K562 (cell line): Measurements from ENCODE around the gene MERTK. TPM values are rescaled to one million over a fixed set of nuclear protein-coding genes. Genes with fewer than 3 reads are reported as not detected.

Experiments
- ATAC-seq: fragments of 200-7000 bp; cut with Tn5 transposase; 3 replicates; pipeline ENCODE4 v1.9.1; 2020; ENCODE audit warnings: moderate library complexity
- BruUV-seq: library from RNA; stranded (reverse); fragments of 400-500 nt; replicated peaks from 2 replicates; lab custom pipeline; 2021; lab: Mats Ljungman, UMichigan
- CTCF ChIA-PET: fragments of 300-600 bp; formaldehyde crosslinking; extraction: SDS; loops from one replicate; lab custom pipeline; 2021; ENCODE audit warnings: low intra/inter-chr PET ratio; lab: Yijun Ruan, JAX
- POLR2A ChIA-PET: fragments of 300-600, 350-650 bp; sonication (Branson Sonifier 250); formaldehyde crosslinking; extraction: SDS; loops from one replicate; lab custom pipeline; 2021; ENCODE audit warnings: antibody characterized with exemption, inconsistent platforms; lab: Yijun Ruan, JAX
- DNase-seq, 4 experiments: peaks; one replicate each; pipeline versions ENCODE4 v3.0.0 to v3.0.0-alpha.2; 2011 to 2018; ENCODE audit warnings: low spot score in 3 of 4, mixed read lengths in 3 of 4; ENCODE audit errors: extremely low read depth in 1 of 4
- FAIRE-seq: peaks from 2 replicates; lab custom pipeline; 2011; peaks lifted over from hg19 to GRCh38; lab: Jason Lieb, UNC
- H2AFZ ChIP-seq: 2 replicates; pipeline ENCODE4 v1.6.0; 2011; ENCODE audit warnings: low read depth, low read length, control low read depth, inconsistent platforms
- H3K27ac ChIP-seq: fragments of 200-600 bp; 3 replicates; pipeline ENCODE4 v1.8.0; 2011; ENCODE audit warnings: low read depth, mild to moderate bottlenecking, control low read depth, inconsistent platforms, low read length, moderate library complexity, mixed read lengths; ENCODE audit errors: extremely low read depth
- H3K27me3 ChIP-seq, 2 experiments: fragments of 300-600 bp in 1 of 2; 2 replicates in 1 of 2; 3 replicates in 1 of 2; pipeline versions ENCODE4 v1.6.0 to v1.8.0; 2011; ENCODE audit warnings: inconsistent platforms in 2 of 2, low read length in 2 of 2, mild to moderate bottlenecking in 1 of 2, mixed read lengths in 1 of 2, moderate library complexity in 1 of 2; ENCODE audit not compliant: control insufficient read depth in 2 of 2, insufficient read depth in 2 of 2
- H3K36me3 ChIP-seq: fragments of 300-600 bp; 3 replicates; pipeline ENCODE4 v1.8.0; 2011; ENCODE audit warnings: mild to moderate bottlenecking, low read length, inconsistent platforms; ENCODE audit not compliant: control insufficient read depth, insufficient read depth
- H3K4me1 ChIP-seq, 2 experiments: fragments of 200-600 bp in 1 of 2; replicated peaks in 1 of 2; 2 replicates in 1 of 2; 3 replicates in 1 of 2; pipeline versions ENCODE4 v1.5.1 to v1.8.0; 2011; ENCODE audit warnings: inconsistent platforms in 2 of 2, low read length in 2 of 2, mild to moderate bottlenecking in 1 of 2, mixed read lengths in 1 of 2, moderate library complexity in 1 of 2; ENCODE audit not compliant: control insufficient read depth in 2 of 2, insufficient read depth in 2 of 2
- H3K4me2 ChIP-seq: 2 replicates; pipeline ENCODE4 v1.6.1; 2011; ENCODE audit warnings: low read length, control low read depth, inconsistent platforms, mixed read lengths; ENCODE audit not compliant: insufficient read depth
- H3K4me3 ChIP-seq: fragments of 200-600 bp; sonication (generic), shearing (Covaris generic); 2 replicates; pipeline ENCODE4 v1.5.1; 2016; ENCODE audit warnings: control low read depth, inconsistent platforms
- H3K79me2 ChIP-seq: fragments of 200-600 bp; 3 replicates; pipeline ENCODE4 v1.8.0; 2011; ENCODE audit warnings: low read length, inconsistent platforms; ENCODE audit not compliant: control insufficient read depth, insufficient read depth
- H3K9ac ChIP-seq, 2 experiments: 2 replicates each; pipeline versions ENCODE4 v1.6.0 to v1.6.1; 2011; ENCODE audit warnings: low read depth in 2 of 2, low read length in 2 of 2, control low read depth in 1 of 2, inconsistent platforms in 1 of 2, mild to moderate bottlenecking in 1 of 2, mixed read lengths in 1 of 2; ENCODE audit not compliant: insufficient read depth in 1 of 2
- H3K9me1 ChIP-seq: one replicate; pipeline ENCODE4 v1.6.0; 2011; ENCODE audit warnings: inconsistent platforms, mild to moderate bottlenecking, low read length, moderate library complexity; ENCODE audit not compliant: control insufficient read depth, insufficient read depth
- H3K9me3 ChIP-seq: replicated peaks from 2 replicates; pipeline ENCODE4 v1.5.1; 2011; ENCODE audit warnings: low read depth, low read length, inconsistent platforms; ENCODE audit not compliant: control insufficient read depth, insufficient read depth
- H4K20me1 ChIP-seq: replicated peaks from 2 replicates; pipeline ENCODE4 v1.6.1; 2011; ENCODE audit warnings: low read length, inconsistent platforms, mixed read lengths; ENCODE audit not compliant: control insufficient read depth, insufficient read depth
- EHMT2 ChIP-seq: fragments of 450-650 bp; IDR thresholded peaks from 2 replicates; pipeline ENCODE4 v1.6.1; 2018; ENCODE audit warnings: antibody characterized with exemption
- FOXK1 ChIP-seq: sonication (generic); formaldehyde crosslinking; IDR thresholded peaks from 2 replicates; pipeline ENCODE4 v1.8.0; 2022; ENCODE audit warnings: missing genetic modification reagents, mild to moderate bottlenecking, borderline replicate concordance
- FOXK2 ChIP-seq, 2 experiments: fragments of 450-650 bp; IDR thresholded peaks in 1 of 2; conservative IDR thresholded peaks in 1 of 2; 2 replicates each; pipeline ENCODE4 v1.6.1; 2016; ENCODE audit warnings: low read depth in 2 of 2, mild to moderate bottlenecking in 1 of 2
- HDAC1 ChIP-seq, 2 experiments: fragments of 450-650 bp; IDR thresholded peaks; 2 replicates each; pipeline ENCODE4 v1.6.1; 2016 to 2017; ENCODE audit warnings: inconsistent platforms in 1 of 2, mild to moderate bottlenecking in 1 of 2, moderate library complexity in 1 of 2
- ILF3 ChIP-seq: fragments of 450-650 bp; IDR thresholded peaks from 2 replicates; pipeline ENCODE4 v1.6.1; 2018; ENCODE audit warnings: antibody characterized with exemption, mild to moderate bottlenecking, moderate library complexity, borderline replicate concordance
- NBN ChIP-seq: fragments of 450-650 bp; IDR thresholded peaks from 2 replicates; pipeline ENCODE4 v1.6.1; 2016; ENCODE audit warnings: low read depth, mild to moderate bottlenecking
- PATZ1 ChIP-seq: fragments of 250-450 bp; sonication (Bioruptor Pico); IDR thresholded peaks from 2 replicates; pipeline ENCODE4 v1.5.0; 2020; ENCODE audit warnings: mild to moderate bottlenecking, borderline replicate concordance
- POLR2AphosphoS2 ChIP-seq: IDR thresholded peaks from 2 replicates; pipeline ENCODE4 v1.6.1; 2012; ENCODE audit warnings: low read length, improper control_type of control experiment
- RCOR1 ChIP-seq, 2 experiments: IDR thresholded peaks; 2 replicates each; pipeline ENCODE4 v1.6.1; 2012; ENCODE audit warnings: low read depth in 2 of 2, low read length in 2 of 2, borderline replicate concordance in 1 of 2, improper control_type of control experiment in 1 of 2
- SMARCA4 ChIP-seq: fragments of 450-650 bp; IDR thresholded peaks from 2 replicates; pipeline ENCODE4 v1.6.1; 2016
- SMARCE1 ChIP-seq: fragments of 450-650 bp; IDR thresholded peaks from 2 replicates; pipeline ENCODE4 v1.7.1; 2016; ENCODE audit warnings: mild to moderate bottlenecking
- SMC3 ChIP-seq: conservative IDR thresholded peaks from 2 replicates; pipeline ENCODE4 v1.6.1; 2011; ENCODE audit warnings: low read depth, low read length, improper control_type of control experiment; ENCODE audit not compliant: insufficient read depth
- XRCC3 ChIP-seq: fragments of 450-650 bp; IDR thresholded peaks from 2 replicates; pipeline ENCODE4 v1.6.1; 2017; ENCODE audit warnings: mild to moderate bottlenecking, moderate library complexity
- WGBS: fragments of 100-300 bp; shearing (Covaris generic); methylation state at CpG from one replicate; pipeline ENCODE4 v1.1.6; 2016; ENCODE audit warnings: low coverage, mixed read lengths; ENCODE audit not compliant: insufficient coverage; ENCODE audit errors: missing lambda C conversion rate; 5-methylcytosine and 5-hydroxymethylcytosine counted together
- in situ Hi-C: fragments of 300-500 bp; cut with MboI; formaldehyde crosslinking; loops from 4 replicates; pipeline ENCODE4 v1.15.0; 2018; ENCODE audit warnings: inconsistent platforms, mixed read lengths
- intact Hi-C: fragments of 100-400 bp; cut with micrococcal nuclease; formaldehyde crosslinking; loops from 2 replicates; pipeline ENCODE4 v1.14.2; 2022
- polyA plus RNA-seq, 8 experiments: library from polyadenylated mRNA; depleted of rRNA in 4 of 8; stranded (reverse) in 5 of 8; unstranded in 3 of 8; fragments of >200 nt; fragmentation: Nextera tagmentation in 2 of 8; fragmentation: Illumina TruSeq in 1 of 8; extraction: Ambion mirVana in 2 of 8; extraction: Trizol in 1 of 8; gene quantifications; 2 replicates each; pipeline versions ENCODE4 v1.2.1 to v1.2.3, GENCODE V29; 2011 to 2014; ENCODE audit warnings: inconsistent platforms in 1 of 8, missing spikeins in 1 of 8
- total RNA-seq, 7 experiments: library from RNA; depleted of rRNA in 6 of 7; stranded (reverse); fragments of >200 nt in 6 of 7; fragmentation: Illumina TruSeq in 2 of 7; extraction: Trizol in 2 of 7; gene quantifications; 2 replicates each; pipeline versions ENCODE4 v1.2.1 to v1.2.3, GENCODE V29; 2011 to 2021; ENCODE audit warnings: low replicate concordance in 1 of 7
- TF ChIP-seq, protein P1 (sequence below): fragments of 450-650 bp; IDR thresholded peaks from 2 replicates; pipeline ENCODE4 v1.6.1; 2016; ENCODE audit warnings: missing biosample characterization, missing genetic modification characterization

The MERTK gene
- total and polyA plus RNA-seq, 9 of the 15 experiments (the other 6 are each of a cell fraction or from before 2014, with no cell fraction given): 0.23 to 1.6 (median 0.74) TPM

- TF ChIP-seq SMC3 (no peak), FOXK1 (no peak)
- Histone ChIP-seq H3K4me2 (no peak overlapping the region), H2AFZ (no peak overlapping the region), H3K9me3 (no peaks in the 10 kb centered on the region), H3K9ac (no peak overlapping the region), H3K27me3 (no peaks in the 10 kb centered on the region; a peak in 3 of 5 replicates), H3K4me3 (no peak overlapping the region), H4K20me1 (no peaks in the 10 kb centered on the region), H3K4me1 (peaks cover 6 to 8% of the 10 kb centered on the region in 2 experiments; a peak in 3 of 5 replicates), H3K79me2 (no peaks in the 10 kb centered on the region), H3K27ac (no peak overlapping the region), H3K36me3 (no peaks in the 10 kb centered on the region), H3K9me1 (no peaks in the 10 kb centered on the region)
- 19% methylated on average over 3 of the region's 3 CpGs for WGBS
- DNase-seq (no peak), ATAC-seq (no peak), FAIRE-seq (no peak)
- no TSS peak for BruUV-seq
- ChIA-PET CTCF (no interaction called here), POLR2A (interaction anchor here (0.9 to 1.3 kb wide), 2 partner anchors 16 to 22 kb away, joined by 3 to 5 read pairs; no protein-coding TSS in a partner anchor)
- intact Hi-C loops (no loop called here), in situ Hi-C loops (no loop called here)
Measured at GRCh38 chr2:111924617-111925107, 26.3 kb downstream of the MERTK start.

DNA sequence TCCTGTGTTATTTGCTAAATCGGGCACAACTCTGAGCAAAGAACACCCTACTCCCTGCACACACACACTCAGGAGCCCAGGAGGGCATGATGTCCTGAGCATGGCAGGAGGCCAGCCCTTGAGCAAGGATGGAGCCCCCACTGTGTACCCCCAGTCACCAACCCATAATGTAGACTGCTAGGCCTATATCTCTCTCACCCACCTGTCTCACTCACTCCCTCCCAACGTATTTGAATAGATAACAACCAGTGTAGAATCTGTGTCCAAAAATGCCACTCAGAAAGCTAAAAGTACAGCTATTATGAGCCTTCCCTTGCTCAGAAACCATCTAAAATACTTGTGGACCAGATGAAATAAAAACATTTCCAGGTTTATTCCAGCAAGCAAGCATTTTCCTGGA is 29.3 kb downstream of the MERTK start:
- 6% methylated on average over 2 of the region's 2 CpGs for WGBS
- peak; percentile 85 for ATAC-seq
- H3K9me1 ChIP-seq: no peaks in the 10 kb centered on the region
- no peak overlapping the region for H3K9ac ChIP-seq
- H3K79me2 ChIP-seq: no peaks in the 10 kb centered on the region
- H3K36me3 ChIP-seq: no peaks in the 10 kb centered on the region
- ChIA-PET POLR2A (interaction anchor here (1.0 kb wide), 1 partner anchor 9 kb away, joined by 3 read pairs; no protein-coding TSS in a partner anchor), CTCF (no interaction called here)
- no peak overlapping the region for H3K27ac ChIP-seq
- in situ Hi-C loops: no loop called here
- no peak overlapping the region for H2AFZ ChIP-seq
- H4K20me1 ChIP-seq: no peaks in the 10 kb centered on the region
- peak; percentile 78 for FAIRE-seq
- BruUV-seq: no TSS peak
- H3K4me2 ChIP-seq: no peak overlapping the region; the same call in 1 of the 2 replicates
- intact Hi-C loops: no loop called here
- H3K9me3 ChIP-seq: no peaks in the 10 kb centered on the region
- no peaks in the 10 kb centered on the region; a peak in 3 of 5 replicates for H3K27me3 ChIP-seq
- peaks cover 6 to 8% of the 10 kb centered on the region in 2 experiments; a peak in 3 of 5 replicates for H3K4me1 ChIP-seq
- DNase-seq: peak in 2 of 4 experiments; percentile 54 to 60
- no peak overlapping the region for H3K4me3 ChIP-seq
- TF ChIP-seq PATZ1 (no peak), ILF3 (no peak), SMARCA4 (peak; percentile 79), RCOR1 (IDR thresholded peaks at IDR 0.05; ENCODE audit: borderline replicate concordance in 1 of 2, low read depth in 2 of 2, low read length in 2 of 2) (peak in 1 of 2 experiments; percentile 54; a peak in 1 of 4 replicates), NBN (no peak), POLR2AphosphoS2 (no peak), HDAC1 (IDR thresholded peaks at IDR 0.05) (0 out of 4 replicates have a peak, but pooled peaks of 1 of the 2 experiments have one; percentile 16), FOXK2 (conservative IDR thresholded peaks at IDR 0.05 in 1 of 2, IDR thresholded peaks at IDR 0.05 in 1 of 2; ENCODE audit: low read depth in 2 of 2) (no peak), XRCC3 (no peak), EHMT2 (no peak), SMARCE1 (peak; percentile 61; the same call in 1 of the 2 replicates)
- TF ChIP-seq, protein P1, sequence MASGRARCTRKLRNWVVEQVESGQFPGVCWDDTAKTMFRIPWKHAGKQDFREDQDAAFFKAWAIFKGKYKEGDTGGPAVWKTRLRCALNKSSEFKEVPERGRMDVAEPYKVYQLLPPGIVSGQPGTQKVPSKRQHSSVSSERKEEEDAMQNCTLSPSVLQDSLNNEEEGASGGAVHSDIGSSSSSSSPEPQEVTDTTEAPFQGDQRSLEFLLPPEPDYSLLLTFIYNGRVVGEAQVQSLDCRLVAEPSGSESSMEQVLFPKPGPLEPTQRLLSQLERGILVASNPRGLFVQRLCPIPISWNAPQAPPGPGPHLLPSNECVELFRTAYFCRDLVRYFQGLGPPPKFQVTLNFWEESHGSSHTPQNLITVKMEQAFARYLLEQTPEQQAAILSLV (tag): no peak
